HEK293 (cell line): ENCODE results near the gene LCN9.

Source experiments
- CTCF ChIA-PET: fragments of 350-600 bp; formaldehyde crosslinking; extraction: SDS; loops from one replicate; lab custom pipeline; 2021; ENCODE audit warnings: antibody characterized with exemption; lab: Yijun Ruan, JAX
- POLR2A ChIA-PET: fragments of 300-600 bp; formaldehyde crosslinking; extraction: SDS; loops from one replicate; lab custom pipeline; 2020; ENCODE audit warnings: antibody characterized with exemption, inconsistent platforms; lab: Yijun Ruan, JAX
- H3K27ac ChIP-seq: fragments of 200-500 bp; sonication (Bioruptor generic); 2 replicates; pipeline ENCODE4 v1.5.1; 2014; ENCODE audit warnings: low read depth, low read length, control low read depth, inconsistent platforms; ENCODE audit errors: extremely low read depth
- H3K36me3 ChIP-seq, 2 experiments: fragments of 200-500 bp in 1 of 2; sonication (Bioruptor generic) in 1 of 2; 1 replicate in 1 of 2; 2 replicates in 1 of 2; pipeline ENCODE4 v1.5.1; 2014 to 2017; ENCODE audit warnings: inconsistent platforms in 2 of 2, low read length in 2 of 2; ENCODE audit not compliant: control insufficient read depth in 2 of 2, insufficient read depth in 1 of 2
- H3K4me1 ChIP-seq: fragments of 200-500 bp; sonication (Bioruptor generic); 2 replicates; pipeline ENCODE4 v1.5.1; 2014; ENCODE audit warnings: mild to moderate bottlenecking, low read length, inconsistent platforms; ENCODE audit not compliant: control insufficient read depth, insufficient read depth
- H3K4me3 ChIP-seq: 2 replicates; pipeline ENCODE4 v1.5.1; 2011; ENCODE audit warnings: low read depth, mild to moderate bottlenecking, control low read depth, low read length, moderate library complexity
- H3K9me3 ChIP-seq: fragments of 200-500 bp; sonication (Bioruptor generic); 2 replicates; pipeline ENCODE4 v1.5.1; 2014; ENCODE audit warnings: low read depth, low read length, inconsistent platforms; ENCODE audit not compliant: control insufficient read depth, insufficient read depth
- GLIS1 ChIP-seq: fragments of 450-650 bp; formaldehyde crosslinking; IDR thresholded peaks from 2 replicates; pipeline ENCODE4 v1.5.1; 2016; ENCODE audit warnings: missing biosample characterization, missing genetic modification characterization
- GLIS2 ChIP-seq: fragments of 450-650 bp; formaldehyde crosslinking; IDR thresholded peaks from 2 replicates; pipeline ENCODE4 v1.5.1; 2016; ENCODE audit warnings: missing biosample characterization, missing genetic modification characterization
- HOXC10 ChIP-seq: sonication (generic); formaldehyde crosslinking; IDR thresholded peaks from 2 replicates; pipeline ENCODE4 v1.8.1; 2023; ENCODE audit warnings: mild to moderate bottlenecking, missing genetic modification reagents
- KLF7 ChIP-seq: fragments of 450-650 bp; formaldehyde crosslinking; IDR thresholded peaks from 2 replicates; pipeline ENCODE4 v1.5.1; 2016; ENCODE audit warnings: missing biosample characterization, missing genetic modification characterization, borderline replicate concordance
- SP7 ChIP-seq: fragments of 450-650 bp; formaldehyde crosslinking; IDR thresholded peaks from 2 replicates; pipeline ENCODE4 v1.5.1; 2016; ENCODE audit warnings: missing biosample characterization, missing genetic modification characterization
- ZBTB1 ChIP-seq: fragments of 450-650 bp; formaldehyde crosslinking; IDR thresholded peaks from 2 replicates; pipeline ENCODE4 v1.5.1; 2016; ENCODE audit warnings: missing biosample characterization, missing genetic modification characterization
- ZIC2 ChIP-seq: fragments of 450-650 bp; formaldehyde crosslinking; IDR thresholded peaks from 2 replicates; pipeline ENCODE4 v1.5.1; 2016; ENCODE audit warnings: missing biosample characterization, missing genetic modification characterization
- ZNF155 ChIP-seq: fragments of 450-650 bp; formaldehyde crosslinking; IDR thresholded peaks from 2 replicates; pipeline ENCODE4 v1.5.1; 2016; ENCODE audit warnings: missing biosample characterization, missing genetic modification characterization
- ZNF214 ChIP-seq: fragments of 450-650 bp; formaldehyde crosslinking; IDR thresholded peaks from 2 replicates; pipeline ENCODE4 v1.5.1; 2017; ENCODE audit warnings: missing biosample characterization, mild to moderate bottlenecking, missing genetic modification characterization, borderline replicate concordance
- ZNF239 ChIP-seq: fragments of 450-650 bp; formaldehyde crosslinking; IDR thresholded peaks from 2 replicates; pipeline ENCODE4 v1.5.1; 2016; ENCODE audit warnings: missing biosample characterization, missing genetic modification characterization
- ZNF37A ChIP-seq: fragments of 450-650 bp; IDR thresholded peaks from 2 replicates; pipeline ENCODE4 v1.5.1; 2018; ENCODE audit warnings: missing biosample characterization, missing genetic modification characterization
- ZNF404 ChIP-seq: fragments of 450-650 bp; formaldehyde crosslinking; IDR thresholded peaks from 2 replicates; pipeline ENCODE4 v1.5.1; 2017; ENCODE audit warnings: missing biosample characterization, missing genetic modification characterization
- ZNF626 ChIP-seq: fragments of 450-650 bp; sonication (Bioruptor Pico); formaldehyde crosslinking; IDR thresholded peaks from 2 replicates; pipeline ENCODE4 v1.5.1; 2018; ENCODE audit warnings: missing biosample characterization, missing genetic modification characterization, inconsistent platforms
- ZNF830 ChIP-seq: fragments of 450-650 bp; IDR thresholded peaks from 2 replicates; pipeline ENCODE4 v1.5.0; 2018; ENCODE audit warnings: missing biosample characterization, missing genetic modification characterization, low read depth, mild to moderate bottlenecking, moderate library complexity
- ZSCAN16 ChIP-seq: fragments of 450-650 bp; formaldehyde crosslinking; IDR thresholded peaks from 2 replicates; pipeline ENCODE4 v1.5.1; 2016; ENCODE audit warnings: missing biosample characterization, missing genetic modification characterization
- TF ChIP-seq, protein P1 (sequence below): fragments of 450-650 bp; formaldehyde crosslinking; IDR thresholded peaks from 2 replicates; pipeline ENCODE4 v1.5.1; 2016; ENCODE audit warnings: missing biosample characterization, missing genetic modification characterization, borderline replicate concordance
- TF ChIP-seq, protein P2 (sequence below): fragments of 450-650 bp; formaldehyde crosslinking; conservative IDR thresholded peaks from 2 replicates; pipeline ENCODE4 v1.5.1; 2016; ENCODE audit warnings: low read depth, missing biosample characterization, missing genetic modification characterization
- TF ChIP-seq, protein P3 (sequence below): fragments of 450-650 bp; formaldehyde crosslinking; IDR thresholded peaks from 2 replicates; pipeline ENCODE4 v1.5.1; 2016; ENCODE audit warnings: missing biosample characterization, missing genetic modification characterization

The LCN9 gene

DNA sequence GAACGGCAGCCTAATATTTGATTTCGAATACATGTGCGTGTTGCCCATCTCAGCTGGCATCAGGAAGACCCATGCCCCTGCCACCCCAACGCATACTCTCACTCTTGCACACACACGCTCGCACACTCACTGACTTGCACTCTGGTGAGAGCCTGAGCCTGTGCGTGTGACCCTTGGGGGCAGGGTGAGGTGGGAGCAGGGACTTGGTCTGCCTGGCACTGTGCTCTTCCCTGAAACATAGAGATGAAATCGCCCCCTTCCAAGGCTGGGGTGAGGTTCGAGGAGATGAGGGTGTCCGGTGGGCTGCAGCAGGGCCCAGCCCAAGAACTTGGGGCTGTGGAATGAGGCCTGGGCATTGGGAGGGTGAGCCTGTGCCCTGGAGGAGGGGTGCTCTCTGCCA lies 1.2 kb downstream of the LCN9 start:
- H3K9me3 ChIP-seq = no peaks in the 10 kb centered on the region
- CTCF ChIA-PET = no interaction called here
- TF ChIP-seq, protein P1, sequence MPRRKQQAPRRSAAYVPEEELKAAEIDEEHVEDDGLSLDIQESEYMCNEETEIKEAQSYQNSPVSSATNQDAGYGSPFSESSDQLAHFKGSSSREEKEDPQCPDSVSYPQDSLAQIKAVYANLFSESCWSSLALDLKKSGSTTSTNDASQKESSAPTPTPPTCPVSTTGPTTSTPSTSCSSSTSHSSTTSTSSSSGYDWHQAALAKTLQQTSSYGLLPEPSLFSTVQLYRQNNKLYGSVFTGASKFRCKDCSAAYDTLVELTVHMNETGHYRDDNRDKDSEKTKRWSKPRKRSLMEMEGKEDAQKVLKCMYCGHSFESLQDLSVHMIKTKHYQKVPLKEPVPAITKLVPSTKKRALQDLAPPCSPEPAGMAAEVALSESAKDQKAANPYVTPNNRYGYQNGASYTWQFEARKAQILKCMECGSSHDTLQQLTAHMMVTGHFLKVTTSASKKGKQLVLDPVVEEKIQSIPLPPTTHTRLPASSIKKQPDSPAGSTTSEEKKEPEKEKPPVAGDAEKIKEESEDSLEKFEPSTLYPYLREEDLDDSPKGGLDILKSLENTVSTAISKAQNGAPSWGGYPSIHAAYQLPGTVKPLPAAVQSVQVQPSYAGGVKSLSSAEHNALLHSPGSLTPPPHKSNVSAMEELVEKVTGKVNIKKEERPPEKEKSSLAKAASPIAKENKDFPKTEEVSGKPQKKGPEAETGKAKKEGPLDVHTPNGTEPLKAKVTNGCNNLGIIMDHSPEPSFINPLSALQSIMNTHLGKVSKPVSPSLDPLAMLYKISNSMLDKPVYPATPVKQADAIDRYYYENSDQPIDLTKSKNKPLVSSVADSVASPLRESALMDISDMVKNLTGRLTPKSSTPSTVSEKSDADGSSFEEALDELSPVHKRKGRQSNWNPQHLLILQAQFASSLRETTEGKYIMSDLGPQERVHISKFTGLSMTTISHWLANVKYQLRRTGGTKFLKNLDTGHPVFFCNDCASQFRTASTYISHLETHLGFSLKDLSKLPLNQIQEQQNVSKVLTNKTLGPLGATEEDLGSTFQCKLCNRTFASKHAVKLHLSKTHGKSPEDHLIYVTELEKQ (tag by site-specific recombination) = no peak
- TF ChIP-seq ZNF214 (tag by site-specific recombination) (no peak), ZNF626 (tag by site-specific recombination) (no peak), ZNF239 (tag by site-specific recombination) (no peak), KLF7 (tag by site-specific recombination) (no peak), ZNF155 (tag by site-specific recombination) (no peak), ZNF37A (tag by site-specific recombination) (no peak), ZBTB1 (tag by site-specific recombination) (no peak), HOXC10 (CRISPR knock-in tag) (no peak), SP7 (tag by site-specific recombination) (no peak)
- TF ChIP-seq, protein P2, sequence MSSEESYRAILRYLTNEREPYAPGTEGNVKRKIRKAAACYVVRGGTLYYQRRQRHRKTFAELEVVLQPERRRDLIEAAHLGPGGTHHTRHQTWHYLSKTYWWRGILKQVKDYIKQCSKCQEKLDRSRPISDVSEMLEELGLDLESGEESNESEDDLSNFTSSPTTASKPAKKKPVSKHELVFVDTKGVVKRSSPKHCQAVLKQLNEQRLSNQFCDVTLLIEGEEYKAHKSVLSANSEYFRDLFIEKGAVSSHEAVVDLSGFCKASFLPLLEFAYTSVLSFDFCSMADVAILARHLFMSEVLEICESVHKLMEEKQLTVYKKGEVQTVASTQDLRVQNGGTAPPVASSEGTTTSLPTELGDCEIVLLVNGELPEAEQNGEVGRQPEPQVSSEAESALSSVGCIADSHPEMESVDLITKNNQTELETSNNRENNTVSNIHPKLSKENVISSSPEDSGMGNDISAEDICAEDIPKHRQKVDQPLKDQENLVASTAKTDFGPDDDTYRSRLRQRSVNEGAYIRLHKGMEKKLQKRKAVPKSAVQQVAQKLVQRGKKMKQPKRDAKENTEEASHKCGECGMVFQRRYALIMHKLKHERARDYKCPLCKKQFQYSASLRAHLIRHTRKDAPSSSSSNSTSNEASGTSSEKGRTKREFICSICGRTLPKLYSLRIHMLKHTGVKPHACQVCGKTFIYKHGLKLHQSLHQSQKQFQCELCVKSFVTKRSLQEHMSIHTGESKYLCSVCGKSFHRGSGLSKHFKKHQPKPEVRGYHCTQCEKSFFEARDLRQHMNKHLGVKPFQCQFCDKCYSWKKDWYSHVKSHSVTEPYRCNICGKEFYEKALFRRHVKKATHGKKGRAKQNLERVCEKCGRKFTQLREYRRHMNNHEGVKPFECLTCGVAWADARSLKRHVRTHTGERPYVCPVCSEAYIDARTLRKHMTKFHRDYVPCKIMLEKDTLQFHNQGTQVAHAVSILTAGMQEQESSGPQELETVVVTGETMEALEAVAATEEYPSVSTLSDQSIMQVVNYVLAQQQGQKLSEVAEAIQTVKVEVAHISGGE = no peak
- TF ChIP-seq, protein P3, sequence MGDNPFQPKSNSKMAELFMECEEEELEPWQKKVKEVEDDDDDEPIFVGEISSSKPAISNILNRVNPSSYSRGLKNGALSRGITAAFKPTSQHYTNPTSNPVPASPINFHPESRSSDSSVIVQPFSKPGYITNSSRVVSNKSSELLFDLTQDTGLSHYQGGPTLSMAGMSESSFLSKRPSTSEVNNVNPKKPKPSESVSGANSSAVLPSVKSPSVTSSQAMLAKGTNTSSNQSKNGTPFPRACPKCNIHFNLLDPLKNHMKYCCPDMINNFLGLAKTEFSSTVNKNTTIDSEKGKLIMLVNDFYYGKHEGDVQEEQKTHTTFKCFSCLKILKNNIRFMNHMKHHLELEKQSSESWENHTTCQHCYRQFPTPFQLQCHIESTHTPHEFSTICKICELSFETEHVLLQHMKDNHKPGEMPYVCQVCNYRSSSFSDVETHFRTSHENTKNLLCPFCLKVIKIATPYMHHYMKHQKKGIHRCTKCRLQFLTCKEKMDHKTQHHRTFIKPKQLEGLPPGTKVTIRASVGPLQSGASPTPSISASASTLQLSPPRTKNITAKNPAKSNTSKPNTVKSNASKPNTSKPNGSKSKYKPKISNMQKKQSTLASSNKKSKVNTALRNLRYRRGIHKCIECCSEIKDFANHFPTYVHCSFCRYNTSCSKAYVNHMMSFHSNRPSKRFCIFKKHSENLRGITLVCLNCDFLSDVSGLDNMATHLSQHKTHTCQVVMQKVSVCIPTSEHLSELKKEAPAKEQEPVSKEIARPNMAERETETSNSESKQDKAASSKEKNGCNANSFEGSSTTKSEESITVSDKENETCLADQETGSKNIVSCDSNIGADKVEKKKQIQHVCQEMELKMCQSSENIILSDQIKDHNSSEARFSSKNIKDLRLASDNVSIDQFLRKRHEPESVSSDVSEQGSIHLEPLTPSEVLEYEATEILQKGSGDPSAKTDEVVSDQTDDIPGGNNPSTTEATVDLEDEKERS = no peak
- TF ChIP-seq, all 188 proteins: peak for 0
- no peak overlapping the region for H3K27ac ChIP-seq
- H3K4me3 ChIP-seq = no peak overlapping the region
- no peaks in the 10 kb centered on the region for H3K36me3 ChIP-seq
- no peaks in the 10 kb centered on the region for H3K4me1 ChIP-seq
- POLR2A ChIA-PET = no interaction called here

DNA sequence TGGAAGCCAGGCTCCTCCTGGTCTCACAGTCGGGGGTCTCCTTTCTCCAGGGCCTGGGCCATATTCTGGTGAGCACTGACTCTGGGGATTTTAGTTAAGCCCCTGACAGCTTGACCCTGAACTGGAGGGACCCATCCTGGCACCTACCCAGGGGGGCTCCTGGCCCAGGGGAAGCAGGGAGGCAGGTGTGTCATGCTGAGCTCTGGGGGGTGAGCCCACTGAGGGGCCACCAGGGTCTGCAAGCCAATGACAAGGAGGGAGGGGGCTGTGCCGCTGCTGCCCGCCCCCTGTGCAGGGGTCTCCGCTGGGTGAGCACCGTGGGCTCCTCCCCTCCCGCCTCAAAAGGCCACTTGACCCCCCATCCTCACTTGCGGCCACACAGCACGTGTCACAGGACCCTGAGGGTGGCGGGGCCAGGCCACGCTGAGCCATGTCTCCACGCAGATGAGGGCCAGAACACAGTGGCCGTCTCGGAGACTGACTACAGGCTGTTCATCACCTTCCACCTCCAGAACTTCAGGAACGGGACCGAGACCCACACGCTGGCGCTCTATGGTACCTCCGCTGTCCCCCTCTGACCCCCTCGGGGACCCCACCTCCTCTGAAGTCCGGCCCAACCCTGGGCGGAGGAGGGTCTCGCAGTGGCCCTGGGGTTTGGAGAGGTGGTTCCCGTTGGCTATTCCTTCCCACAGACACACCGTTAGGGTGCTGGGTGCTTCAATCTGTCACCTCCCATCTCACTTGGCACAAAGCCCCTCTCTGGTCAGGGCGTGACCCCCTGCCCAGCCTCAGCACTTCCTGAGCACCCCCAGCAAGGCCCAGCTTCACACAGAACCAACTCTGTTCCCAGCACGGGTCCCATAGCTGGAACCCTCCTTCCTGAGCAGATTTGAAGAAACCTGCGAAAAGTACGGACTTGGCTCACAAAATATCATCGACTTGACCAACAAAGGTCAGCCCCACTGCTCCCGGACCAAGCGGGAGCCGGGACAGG lies 2.0 kb downstream of the LCN9 start:
- ChIA-PET POLR2A (no interaction called here), CTCF (no interaction called here)
- Histone ChIP-seq H3K4me3 (no peak overlapping the region), H3K4me1 (no peaks in the 10 kb centered on the region), H3K9me3 (no peaks in the 10 kb centered on the region), H3K36me3 (no peaks in the 10 kb centered on the region), H3K27ac (no peak overlapping the region)
- TF ChIP-seq ZIC2 (tag by site-specific recombination) = peak; percentile 52; the same call in 1 of the 2 replicates
- 0 out of 2 replicates have a peak, but pooled peaks have one; percentile 17 for TF ChIP-seq GLIS2 (tag by site-specific recombination)
- no peak for TF ChIP-seq ZSCAN16 (tag by site-specific recombination)
- no peak for TF ChIP-seq ZNF830 (tag by site-specific recombination)
- peak; percentile 67 for TF ChIP-seq GLIS1 (tag by site-specific recombination)
- TF ChIP-seq ZNF404 (tag by site-specific recombination) = no peak
